ENCODE data around the gene HSPBAP1.

HSPBAP1 gene

GRCh38 chr3:122793568-122794416 is at the start of gene HSPBAP1:
Gene HSPBAP1, minus strand, starts transcription at chr3:122793831. Its CDS starts 151 bp downstream, at chr3:122793680.
- H3K4me2 ChIP-seq (ENCODE audit: low read depth, low read length, poor library complexity, severe bottlenecking), result peak within 1 kb of the TSS; percentile 93
- peak within 1 kb of the TSS; percentile 80 for H3K4me3 ChIP-seq (ENCODE audit: low read length, poor library complexity, severe bottlenecking)
- H3K27me3 ChIP-seq (ENCODE audit: insufficient read depth, low read length, poor library complexity, severe bottlenecking), result no peaks in the 10 kb centered on the region
- H3F3A ChIP-seq (ENCODE audit: low read depth), result no peaks in the 10 kb centered on the region
- peak within 1 kb of the TSS; percentile 96 for H2AFZ ChIP-seq (ENCODE audit: low read length)
- H3K9me2 ChIP-seq (replicated peaks; ENCODE audit: low read depth, low read length), result no peaks in the 10 kb centered on the region
- H3K36me3 ChIP-seq (ENCODE audit: insufficient read depth, low read length), result no peaks in the 10 kb centered on the region
- H3K4me1 ChIP-seq (ENCODE audit: insufficient read depth, low read length, poor library complexity, severe bottlenecking), result peaks cover 78% of the 10 kb centered on the region
- peaks cover 4% of the 10 kb centered on the region for H4K20me1 ChIP-seq (ENCODE audit: insufficient read depth, low read length, poor library complexity, severe bottlenecking)
- TF ChIP-seq CTCF (conservative IDR thresholded peaks at IDR 0.05; ENCODE audit: low read length) (no peak), EZH2phosphoT487 (IDR thresholded peaks at IDR 0.05; ENCODE audit: borderline replicate concordance) (no peak)
- H3K9me3 ChIP-seq (ENCODE audit: insufficient read depth, low read depth, low read length), result no peaks in the 10 kb centered on the region
- peaks cover 70% of the 10 kb centered on the region for H3K79me2 ChIP-seq (ENCODE audit: insufficient read depth, low read length)
- peak within 1 kb of the TSS; percentile 76 for H3K9ac ChIP-seq (ENCODE audit: low read depth, low read length, poor library complexity, severe bottlenecking)

- no peaks in the 10 kb centered on the region for H3K4me1 ChIP-seq (ENCODE audit: insufficient read depth, low read length, poor library complexity, severe bottlenecking)
- H3K36me3 ChIP-seq (ENCODE audit: insufficient read depth, low read length), result peaks cover 4% of the 10 kb centered on the region; the same call in 1 of the 2 replicates
- H3K9me3 ChIP-seq (ENCODE audit: insufficient read depth, low read depth, low read length), result no peaks in the 10 kb centered on the region
- H4K20me1 ChIP-seq (ENCODE audit: insufficient read depth, low read length, poor library complexity, severe bottlenecking), result no peaks in the 10 kb centered on the region
- H3K4me3 ChIP-seq (ENCODE audit: low read length, poor library complexity, severe bottlenecking), result no peak overlapping the region
- H3K4me2 ChIP-seq (ENCODE audit: low read depth, low read length, poor library complexity, severe bottlenecking), result no peak overlapping the region
- no peaks in the 10 kb centered on the region for H3K9me2 ChIP-seq (replicated peaks; ENCODE audit: low read depth, low read length)
- H3K27me3 ChIP-seq (ENCODE audit: insufficient read depth, low read length, poor library complexity, severe bottlenecking), result no peaks in the 10 kb centered on the region
- no peaks in the 10 kb centered on the region for H3F3A ChIP-seq (ENCODE audit: low read depth)
- no peaks in the 10 kb centered on the region for H3K79me2 ChIP-seq (ENCODE audit: insufficient read depth, low read length)
- H2AFZ ChIP-seq (ENCODE audit: low read length), result no peak overlapping the region
- no peak for TF ChIP-seq EZH2phosphoT487 (IDR thresholded peaks at IDR 0.05; ENCODE audit: borderline replicate concordance)
- no peak for TF ChIP-seq CTCF (conservative IDR thresholded peaks at IDR 0.05; ENCODE audit: low read length)
- H3K9ac ChIP-seq (ENCODE audit: low read depth, low read length, poor library complexity, severe bottlenecking), result no peak overlapping the region
Observed at GRCh38 chr3:122835590-122835989, 42.0 kb upstream of the HSPBAP1 start.

- H3K9ac ChIP-seq (ENCODE audit: low read depth, low read length, poor library complexity, severe bottlenecking), result no peak overlapping the region
- H2AFZ ChIP-seq (ENCODE audit: low read length), result no peak overlapping the region
- H3K4me1 ChIP-seq (ENCODE audit: insufficient read depth, low read length, poor library complexity, severe bottlenecking), result peaks cover 5% of the 10 kb centered on the region
- H3K36me3 ChIP-seq (ENCODE audit: insufficient read depth, low read length), result peaks cover 12% of the 10 kb centered on the region
- H3F3A ChIP-seq (ENCODE audit: low read depth), result no peaks in the 10 kb centered on the region
- H3K4me3 ChIP-seq (ENCODE audit: low read length, poor library complexity, severe bottlenecking), result no peak overlapping the region
- H3K27me3 ChIP-seq (ENCODE audit: insufficient read depth, low read length, poor library complexity, severe bottlenecking), result no peaks in the 10 kb centered on the region
- TF ChIP-seq EZH2phosphoT487 (IDR thresholded peaks at IDR 0.05; ENCODE audit: borderline replicate concordance) (no peak), CTCF (conservative IDR thresholded peaks at IDR 0.05; ENCODE audit: low read length) (no peak)
- no peak overlapping the region for H3K4me2 ChIP-seq (ENCODE audit: low read depth, low read length, poor library complexity, severe bottlenecking)
- H3K9me3 ChIP-seq (ENCODE audit: insufficient read depth, low read depth, low read length), result no peaks in the 10 kb centered on the region
- H3K79me2 ChIP-seq (ENCODE audit: insufficient read depth, low read length), result no peaks in the 10 kb centered on the region
- H3K9me2 ChIP-seq (replicated peaks; ENCODE audit: low read depth, low read length), result no peaks in the 10 kb centered on the region
- H4K20me1 ChIP-seq (ENCODE audit: insufficient read depth, low read length, poor library complexity, severe bottlenecking), result no peaks in the 10 kb centered on the region
Observed at GRCh38 chr3:122828281-122828680, 34.6 kb upstream of the HSPBAP1 start.
